ENCODE measurements around the gene C13orf46. TPM values are rescaled to one million over a fixed set of nuclear protein-coding genes. Genes with fewer than 3 reads are reported as not detected.

Gene C13orf46
- total and polyA plus RNA-seq, 2 of the 8 experiments (the other 6 are each of a cell fraction or from before 2014, with no cell fraction given) = 0.23 to 0.28 TPM

- H2BK5ac ChIP-seq (ENCODE audit: low read depth, low read length) = peak overlapping the region; percentile 24; the same call in 1 of the 2 replicates
- no peaks in the 10 kb centered on the region for H3K9me3 ChIP-seq (ENCODE audit: insufficient read depth in 2 of 2, low read depth in 1 of 2, low read length in 1 of 2)
- H4K8ac ChIP-seq (ENCODE audit: extremely low read depth, insufficient read depth, low read length) = peak overlapping the region; percentile 18; the same call in 1 of the 2 replicates
- no peak overlapping the region for H4K5ac ChIP-seq (ENCODE audit: insufficient read length, low read depth, low read length)
- H2BK15ac ChIP-seq (ENCODE audit: low read length) = no peak overlapping the region
- WGBS, 2 experiments (ENCODE audit: extremely low coverage in 1 of 2, insufficient coverage in 1 of 2, insufficient read length in 1 of 2, insufficient replicate concordance in 2 of 2, low coverage in 1 of 2, low lambda C conversion rate in 2 of 2, missing lambda C conversion rate in 1 of 2) = 96% methylated on average over 17 of the region's 40 CpGs; no CpG with 5 or more reads in 1 of the 2 experiments
- H3K36me3 ChIP-seq (ENCODE audit: control insufficient read depth in 2 of 4, insufficient read depth in 4 of 4, low read length in 3 of 4) = no peaks in the 10 kb centered on the region
- DNase-seq (ENCODE audit: low read depth in 1 of 2, low spot score in 2 of 2) = no peak
- H3K4me3 ChIP-seq (ENCODE audit: extremely low read depth in 1 of 4, insufficient read depth in 2 of 4, low read depth in 3 of 4, low read length in 4 of 4) = no peak overlapping the region
- CTCF ChIA-PET (ENCODE audit: partially characterized antibody) = interaction anchor here (0.5 to 2.8 kb wide), 6 partner anchors 9 to 232 kb away, joined by 3 to 9 read pairs (median 4); no protein-coding TSS in a partner anchor
- FAIRE-seq = no peak
- H3K27ac ChIP-seq (ENCODE audit: low read depth, low read length) = no peak overlapping the region
- no peak overlapping the region for H3K14ac ChIP-seq (ENCODE audit: insufficient read length)
- H3K23ac ChIP-seq (ENCODE audit: insufficient read length) = no peak overlapping the region
- H2BK120ac ChIP-seq (replicated peaks; ENCODE audit: low read depth, low read length) = no peak overlapping the region
- H3K23me2 ChIP-seq (ENCODE audit: low read depth, low read length) = peaks cover 5% of the 10 kb centered on the region; the same call in 1 of the 2 replicates
- no peak overlapping the region for H2AFZ ChIP-seq (ENCODE audit: low read length)
- H3K9ac ChIP-seq (replicated peaks in 1 of 4; ENCODE audit: extremely low read depth in 1 of 4, low read depth in 3 of 4, low read length in 3 of 4) = no peak overlapping the region
- H3K4ac ChIP-seq (replicated peaks; ENCODE audit: insufficient read length, low read depth, low read length) = no peak overlapping the region
- no peak overlapping the region for H2BK12ac ChIP-seq (ENCODE audit: low read depth, low read length)
- H4K20me1 ChIP-seq (replicated peaks in 1 of 2; ENCODE audit: control insufficient read depth in 1 of 2, insufficient read depth in 2 of 2, low read length in 2 of 2) = peaks cover 0 to 4% of the 10 kb centered on the region in 2 experiments
- no peak overlapping the region for H3K56ac ChIP-seq (replicated peaks; ENCODE audit: insufficient read length, low read depth, low read length)
- H3K27me3 ChIP-seq (replicated peaks in 1 of 4; ENCODE audit: control insufficient read depth in 3 of 4, extremely low read depth in 1 of 4, insufficient read depth in 3 of 4, low read length in 3 of 4) = no peaks in the 10 kb centered on the region
- H3K18ac ChIP-seq (ENCODE audit: extremely low read depth, low read length) = no peak overlapping the region
- no peaks in the 10 kb centered on the region for H3K79me1 ChIP-seq (ENCODE audit: low read depth, low read length)
- no peaks in the 10 kb centered on the region for H3K79me2 ChIP-seq (ENCODE audit: control insufficient read depth in 1 of 2, insufficient read depth in 2 of 2, low read length in 2 of 2)
- H2AK5ac ChIP-seq (ENCODE audit: low read depth, low read length) = no peak overlapping the region
- H3K4me2 ChIP-seq (ENCODE audit: insufficient read depth in 1 of 2, low read depth in 2 of 2, low read length in 2 of 2) = no peak overlapping the region
- no peak overlapping the region for H4K91ac ChIP-seq (replicated peaks; ENCODE audit: insufficient read length, low read length)
- H3K4me1 ChIP-seq (replicated peaks in 1 of 4; ENCODE audit: control insufficient read depth in 3 of 4, insufficient read depth in 4 of 4, low read length in 3 of 4) = no peaks in the 10 kb centered on the region
- no peak overlapping the region for H2BK20ac ChIP-seq (ENCODE audit: low read length)
- POLR2A ChIA-PET (ENCODE audit: partially characterized antibody) = no interaction called here
- TF ChIP-seq RAD21 (IDR thresholded peaks at IDR 0.05 in 1 of 2, conservative IDR thresholded peaks at IDR 0.05 in 1 of 2; ENCODE audit: low read depth in 2 of 2, low read length in 2 of 2) = no peak
- no peak for TF ChIP-seq RNF2 (IDR thresholded peaks at IDR 0.05; ENCODE audit: borderline replicate concordance, low read depth, low read length, missing control alignments, poor library complexity, severe bottlenecking)
- TF ChIP-seq SIRT6 (IDR thresholded peaks at IDR 0.05; ENCODE audit: low read length) = no peak
- TF ChIP-seq KDM5A (IDR thresholded peaks at IDR 0.05; ENCODE audit: low read length) = no peak
- TF ChIP-seq HDAC2 (IDR thresholded peaks at IDR 0.05; ENCODE audit: borderline replicate concordance in 1 of 2, low read depth in 2 of 2, low read length in 2 of 2) = no peak
- TF ChIP-seq POU5F1 (IDR thresholded peaks at IDR 0.05; ENCODE audit: low read depth, low read length) = no peak
- TF ChIP-seq ZNF274 (IDR thresholded peaks at IDR 0.05; ENCODE audit: borderline replicate concordance, extremely low read depth, low read length) = no peak
- no peak for TF ChIP-seq PHF8 (conservative IDR thresholded peaks at IDR 0.05; ENCODE audit: low read depth, low read length)
- TF ChIP-seq TAF1 (IDR thresholded peaks at IDR 0.05; ENCODE audit: low read depth, low read length) = no peak
- no peak for TF ChIP-seq CREB1 (IDR thresholded peaks at IDR 0.05)
- no peak for TF ChIP-seq CHD2 (IDR thresholded peaks at IDR 0.05; ENCODE audit: low read length)
- TF ChIP-seq TEAD4 (IDR thresholded peaks at IDR 0.05; ENCODE audit: low read depth, low read length) = no peak
Observed at GRCh38 chr13:114015111-114015968, 41.5 kb upstream of the C13orf46 start.

All from H1 (cell line).